ENCODE results near the gene CERK.
"Not testable (repeated sequence)": the region's sequence is repeated elsewhere in the genome, so short reads cannot be mapped to it uniquely, and the experiment has no call there.

CERK gene

GRCh38 chr22:46649141-46650077, 88.6 kb downstream of the CERK start:
- no peak for DNase-seq (ENCODE audit: low read depth, low spot score)
- TF ChIP-seq YY1 (IDR thresholded peaks at IDR 0.05; ENCODE audit: insufficient read depth, insufficient read length) (no peak), SUZ12 (IDR thresholded peaks at IDR 0.05; ENCODE audit: extremely low read depth, insufficient read depth, insufficient read length) (no peak), ZNF274 (IDR thresholded peaks at IDR 0.05; ENCODE audit: low read depth, low read length) (no peak)
- Histone ChIP-seq H3K4me3 (ENCODE audit: insufficient read length, low read depth) (no peak overlapping the region), H3K9me3 (ENCODE audit: insufficient read depth, low read length) (no peaks in the 10 kb centered on the region), H3K9ac (ENCODE audit: insufficient read length, low read depth) (no peak overlapping the region), H3K4me1 (ENCODE audit: insufficient read depth, insufficient read length) (peaks cover 2% of the 10 kb centered on the region), H3K27me3 (ENCODE audit: insufficient read depth, insufficient read length) (no peaks in the 10 kb centered on the region), H3K36me3 (ENCODE audit: insufficient read depth, insufficient read length, low read length) (no peaks in the 10 kb centered on the region)

DNA sequence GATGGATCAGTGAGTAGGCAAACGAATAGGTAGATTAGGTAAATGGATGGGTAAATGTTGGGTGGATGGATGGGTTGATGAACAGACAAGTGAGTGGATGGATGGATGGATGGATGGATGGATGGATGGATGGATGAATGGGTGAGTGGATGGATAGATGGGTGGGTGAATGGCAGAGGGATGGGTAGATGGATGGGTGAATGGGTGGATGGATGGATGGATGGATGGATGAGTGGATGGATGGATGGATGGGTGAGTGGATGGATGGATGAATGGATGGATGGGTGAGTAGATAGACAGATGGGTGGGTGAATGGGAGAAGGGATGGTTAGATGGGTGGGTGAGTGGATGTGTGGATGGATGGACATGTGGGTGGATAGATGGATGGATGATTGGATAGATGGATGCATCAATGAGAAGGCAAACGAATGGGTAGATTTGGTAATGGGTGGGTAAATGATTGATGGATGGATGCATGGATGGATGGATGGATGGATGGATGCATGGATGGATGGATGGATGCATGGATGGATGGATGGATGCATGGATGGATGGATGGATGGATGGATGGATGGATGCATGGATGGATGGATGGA, 89.7 kb downstream of the CERK start:
- not testable (repeated sequence) for H3K27me3 ChIP-seq (ENCODE audit: insufficient read depth, insufficient read length); H3K4me3 ChIP-seq (ENCODE audit: insufficient read length, low read depth); H3K9me3 ChIP-seq (ENCODE audit: insufficient read depth, low read length); DNase-seq (ENCODE audit: low read depth, low spot score); H3K4me1 ChIP-seq (ENCODE audit: insufficient read depth, insufficient read length); H3K36me3 ChIP-seq (ENCODE audit: insufficient read depth, insufficient read length, low read length); H3K9ac ChIP-seq (ENCODE audit: insufficient read length, low read depth)

- Histone ChIP-seq H3K4me3 (ENCODE audit: insufficient read length, low read depth) (no peak overlapping the region), H3K36me3 (ENCODE audit: insufficient read depth, insufficient read length, low read length) (no peaks in the 10 kb centered on the region), H3K9me3 (ENCODE audit: insufficient read depth, low read length) (no peaks in the 10 kb centered on the region), H3K27me3 (ENCODE audit: insufficient read depth, insufficient read length) (no peaks in the 10 kb centered on the region), H3K4me1 (ENCODE audit: insufficient read depth, insufficient read length) (no peaks in the 10 kb centered on the region), H3K9ac (ENCODE audit: insufficient read length, low read depth) (no peak overlapping the region)
- no peak for DNase-seq (ENCODE audit: low read depth, low spot score)
- TF ChIP-seq YY1 (IDR thresholded peaks at IDR 0.05; ENCODE audit: insufficient read depth, insufficient read length) (no peak), SUZ12 (IDR thresholded peaks at IDR 0.05; ENCODE audit: extremely low read depth, insufficient read depth, insufficient read length) (no peak), ZNF274 (IDR thresholded peaks at IDR 0.05; ENCODE audit: low read depth, low read length) (no peak)
Measured at GRCh38 chr22:46646531-46647215, 91.4 kb downstream of the CERK start.

DNA sequence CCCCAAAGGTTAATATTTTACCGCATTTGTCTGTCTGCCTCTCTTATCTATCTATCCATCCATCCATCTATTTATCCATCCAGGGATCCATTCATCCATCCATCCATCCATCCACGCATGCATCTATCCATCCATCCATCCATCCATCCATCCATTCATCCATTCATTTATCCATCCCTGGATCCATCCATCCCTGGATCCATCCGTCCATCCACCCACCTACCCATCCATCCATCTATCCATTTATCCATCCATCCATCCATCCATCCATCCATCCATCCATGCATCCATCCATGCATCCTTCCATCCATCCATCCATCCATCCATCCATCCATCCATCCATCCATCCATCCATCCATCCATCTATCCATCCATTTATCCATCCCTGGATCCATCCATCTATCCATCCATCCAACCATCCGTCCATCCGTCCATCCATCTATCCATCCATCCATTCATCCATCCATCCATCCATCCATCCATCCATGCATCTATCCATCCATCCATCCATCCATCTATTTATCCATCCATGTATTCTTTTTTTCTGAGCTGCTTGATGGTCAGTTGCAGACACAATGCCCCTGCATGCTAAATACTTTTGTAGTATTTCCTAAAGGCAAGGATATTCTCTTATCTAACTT, 95.1 kb downstream of the CERK start:
- not testable (repeated sequence) for H3K4me1 ChIP-seq (ENCODE audit: insufficient read depth, insufficient read length); H3K9ac ChIP-seq (ENCODE audit: insufficient read length, low read depth)

DNA sequence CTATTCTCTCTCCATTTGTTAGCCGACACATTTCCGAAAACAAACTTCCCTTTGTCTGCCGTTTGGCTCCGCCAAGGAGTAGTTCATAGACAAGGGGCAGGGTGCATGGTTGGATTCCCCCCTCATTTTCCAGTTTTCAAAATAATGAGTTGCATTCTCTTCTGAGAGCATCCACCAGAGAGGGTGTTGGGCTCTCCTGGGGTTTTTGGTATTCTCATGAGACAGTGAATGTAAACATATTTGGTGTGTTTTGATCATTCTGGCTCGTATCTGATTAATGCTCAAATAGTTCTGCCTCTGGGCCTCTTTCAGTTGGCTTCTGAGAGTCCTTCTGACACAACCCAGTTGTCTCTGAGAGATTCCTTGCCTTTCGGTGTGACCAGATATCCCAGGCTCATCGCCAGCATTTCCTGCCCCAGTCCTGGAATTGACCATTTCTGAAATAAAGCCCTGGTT, 96.2 kb downstream of the CERK start:
- no peak for DNase-seq (ENCODE audit: low read depth, low spot score)
- Histone ChIP-seq H3K4me1 (ENCODE audit: insufficient read depth, insufficient read length) (peaks cover 2% of the 10 kb centered on the region), H3K4me3 (ENCODE audit: insufficient read length, low read depth) (no peak overlapping the region), H3K36me3 (ENCODE audit: insufficient read depth, insufficient read length, low read length) (no peaks in the 10 kb centered on the region), H3K9ac (ENCODE audit: insufficient read length, low read depth) (no peak overlapping the region), H3K9me3 (ENCODE audit: insufficient read depth, low read length) (no peaks in the 10 kb centered on the region), H3K27me3 (ENCODE audit: insufficient read depth, insufficient read length) (no peaks in the 10 kb centered on the region)
- TF ChIP-seq YY1 (IDR thresholded peaks at IDR 0.05; ENCODE audit: insufficient read depth, insufficient read length) (no peak), SUZ12 (IDR thresholded peaks at IDR 0.05; ENCODE audit: extremely low read depth, insufficient read depth, insufficient read length) (no peak)

More for the DNA sequence above, 95.1 kb downstream of the CERK start:
- H3K4me3 ChIP-seq (ENCODE audit: insufficient read length, low read depth); H3K9me3 ChIP-seq (ENCODE audit: insufficient read depth, low read length); H3K36me3 ChIP-seq (ENCODE audit: insufficient read depth, insufficient read length, low read length); DNase-seq (ENCODE audit: low read depth, low spot score); H3K27me3 ChIP-seq (ENCODE audit: insufficient read depth, insufficient read length): not testable (repeated sequence)

DNA sequence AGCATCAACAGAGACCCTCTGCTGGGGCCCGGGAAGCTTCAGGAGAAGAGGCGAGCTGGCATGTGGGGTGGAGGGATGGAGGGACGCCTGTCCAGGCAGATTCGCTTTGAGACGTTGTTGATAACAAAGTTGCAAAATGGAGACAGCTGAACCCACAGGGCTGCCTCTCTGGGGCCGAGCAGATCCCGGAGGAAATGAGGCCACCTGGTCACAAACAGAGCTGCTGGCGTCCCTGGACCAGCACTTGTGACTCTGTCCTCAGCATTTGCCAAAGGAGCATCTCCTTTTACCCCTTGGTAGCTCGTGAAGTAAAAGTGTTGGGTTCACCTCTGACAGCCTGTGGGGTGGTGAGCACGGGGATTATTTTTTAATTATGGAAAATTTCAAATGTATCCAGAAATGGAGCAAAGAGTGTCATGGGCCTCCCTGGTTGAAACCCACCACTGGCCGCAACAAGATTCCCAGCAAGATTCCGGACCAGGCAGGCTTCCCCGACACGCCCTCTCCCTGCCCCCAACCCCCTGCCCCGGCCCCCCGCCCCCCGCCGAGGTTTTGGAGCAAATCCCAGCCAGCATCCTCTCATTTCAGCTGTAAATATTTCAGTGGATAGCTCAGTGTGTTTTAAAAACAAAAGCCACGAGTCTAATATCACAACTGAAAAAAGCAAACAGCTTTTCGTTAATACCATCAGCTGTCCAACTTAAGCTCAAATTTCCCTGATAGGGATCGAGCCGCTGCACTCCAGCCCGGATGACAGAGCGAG, 97.6 kb downstream of the CERK start:
- Histone ChIP-seq H3K9ac (ENCODE audit: insufficient read length, low read depth) (no peak overlapping the region), H3K4me1 (ENCODE audit: insufficient read depth, insufficient read length) (peaks cover 7% of the 10 kb centered on the region), H3K9me3 (ENCODE audit: insufficient read depth, low read length) (no peaks in the 10 kb centered on the region), H3K4me3 (ENCODE audit: insufficient read length, low read depth) (no peak overlapping the region), H3K27me3 (ENCODE audit: insufficient read depth, insufficient read length) (no peaks in the 10 kb centered on the region), H3K36me3 (ENCODE audit: insufficient read depth, insufficient read length, low read length) (no peaks in the 10 kb centered on the region)
- DNase-seq (ENCODE audit: low read depth, low spot score) = no peak
- no peak for TF ChIP-seq SUZ12 (IDR thresholded peaks at IDR 0.05; ENCODE audit: extremely low read depth, insufficient read depth, insufficient read length)
- TF ChIP-seq ZNF274 (IDR thresholded peaks at IDR 0.05; ENCODE audit: low read depth, low read length) = no peak
- TF ChIP-seq YY1 (IDR thresholded peaks at IDR 0.05; ENCODE audit: insufficient read depth, insufficient read length) = no peak
